Measurements from ENCODE around the gene SVOPL.

DNA sequence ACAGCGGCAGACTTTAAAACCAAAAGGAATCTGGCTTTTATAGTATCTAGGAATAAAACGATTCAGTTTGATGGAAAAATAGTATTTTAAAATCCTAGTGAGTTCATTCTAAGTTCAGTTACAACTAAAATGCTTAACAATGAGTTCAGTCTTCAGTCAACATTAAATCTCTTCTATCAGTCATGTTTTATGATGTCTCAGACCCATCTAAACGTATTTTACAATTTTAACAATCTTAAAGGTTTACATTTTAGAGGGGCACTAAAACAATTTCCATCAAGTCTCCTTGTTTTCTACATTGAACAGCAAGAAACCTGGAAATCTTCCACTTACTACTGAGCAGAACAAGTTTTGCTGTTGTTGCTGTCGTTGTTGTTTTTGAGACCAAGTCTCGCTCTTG, 10.0 kb downstream of the SVOPL start:
- TF ChIP-seq EZH2 (IDR thresholded peaks at IDR 0.05): no peak
- no peak for TF ChIP-seq CTCF (IDR thresholded peaks at IDR 0.05)
- TF ChIP-seq EZH2phosphoT487 (IDR thresholded peaks at IDR 0.05): no peak

Data from neural progenitor cell (in vitro differentiated cells).